ENCODE measurements around the gene GALNTL6.

Gene GALNTL6

DNA sequence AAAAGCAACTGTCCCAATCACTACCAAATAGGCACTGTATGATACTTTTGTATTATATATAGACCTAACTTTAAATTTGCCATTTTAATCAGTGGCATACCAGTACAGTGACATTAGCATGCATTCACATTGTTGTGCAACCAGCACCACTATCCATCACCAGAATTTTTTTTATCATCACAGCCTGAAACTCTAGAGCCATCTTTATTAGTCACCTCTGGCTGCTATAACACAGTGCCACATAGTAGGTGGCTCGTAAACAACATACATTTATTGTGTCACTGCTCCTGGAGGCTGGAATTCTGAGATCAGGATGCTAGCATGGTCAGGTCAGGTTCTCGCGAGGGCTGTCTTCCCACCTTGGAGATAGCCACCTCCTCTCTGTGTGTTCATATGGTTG lies 1167.0 kb downstream of the GALNTL6 start:
- DNase-seq (ENCODE audit: low read depth) = no peak
- no peak overlapping the region for H3K4me3 ChIP-seq (ENCODE audit: control insufficient read depth, low read depth, low read length)
- TF ChIP-seq, protein P1, sequence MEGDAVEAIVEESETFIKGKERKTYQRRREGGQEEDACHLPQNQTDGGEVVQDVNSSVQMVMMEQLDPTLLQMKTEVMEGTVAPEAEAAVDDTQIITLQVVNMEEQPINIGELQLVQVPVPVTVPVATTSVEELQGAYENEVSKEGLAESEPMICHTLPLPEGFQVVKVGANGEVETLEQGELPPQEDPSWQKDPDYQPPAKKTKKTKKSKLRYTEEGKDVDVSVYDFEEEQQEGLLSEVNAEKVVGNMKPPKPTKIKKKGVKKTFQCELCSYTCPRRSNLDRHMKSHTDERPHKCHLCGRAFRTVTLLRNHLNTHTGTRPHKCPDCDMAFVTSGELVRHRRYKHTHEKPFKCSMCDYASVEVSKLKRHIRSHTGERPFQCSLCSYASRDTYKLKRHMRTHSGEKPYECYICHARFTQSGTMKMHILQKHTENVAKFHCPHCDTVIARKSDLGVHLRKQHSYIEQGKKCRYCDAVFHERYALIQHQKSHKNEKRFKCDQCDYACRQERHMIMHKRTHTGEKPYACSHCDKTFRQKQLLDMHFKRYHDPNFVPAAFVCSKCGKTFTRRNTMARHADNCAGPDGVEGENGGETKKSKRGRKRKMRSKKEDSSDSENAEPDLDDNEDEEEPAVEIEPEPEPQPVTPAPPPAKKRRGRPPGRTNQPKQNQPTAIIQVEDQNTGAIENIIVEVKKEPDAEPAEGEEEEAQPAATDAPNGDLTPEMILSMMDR (IDR thresholded peaks at IDR 0.05; ENCODE audit: control insufficient read depth, insufficient read depth, low read depth, low read length, missing control alignments) = no peak

DNA sequence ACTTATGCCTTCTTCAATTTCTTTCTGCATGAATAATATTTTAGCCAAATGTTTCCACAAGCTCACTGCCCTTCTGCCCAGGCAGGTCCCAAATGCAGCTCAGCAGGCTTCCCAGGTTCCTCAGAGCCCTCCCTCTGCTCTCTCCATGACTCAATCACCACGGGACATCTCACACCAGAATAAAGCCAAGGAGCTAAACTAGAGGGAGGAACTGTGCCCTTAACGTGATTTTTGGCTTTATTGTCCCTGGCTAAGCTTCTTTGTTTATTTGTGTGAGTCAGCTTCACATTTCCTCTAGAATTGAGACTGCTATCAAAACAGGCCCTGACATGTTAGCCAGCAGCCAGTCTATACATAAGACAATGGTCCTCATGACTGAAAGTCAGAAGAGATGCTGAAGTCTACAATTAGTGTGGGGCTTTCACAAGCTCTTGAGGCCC lies 1169.0 kb downstream of the GALNTL6 start:
- no peak for DNase-seq (ENCODE audit: low read depth)

DNA sequence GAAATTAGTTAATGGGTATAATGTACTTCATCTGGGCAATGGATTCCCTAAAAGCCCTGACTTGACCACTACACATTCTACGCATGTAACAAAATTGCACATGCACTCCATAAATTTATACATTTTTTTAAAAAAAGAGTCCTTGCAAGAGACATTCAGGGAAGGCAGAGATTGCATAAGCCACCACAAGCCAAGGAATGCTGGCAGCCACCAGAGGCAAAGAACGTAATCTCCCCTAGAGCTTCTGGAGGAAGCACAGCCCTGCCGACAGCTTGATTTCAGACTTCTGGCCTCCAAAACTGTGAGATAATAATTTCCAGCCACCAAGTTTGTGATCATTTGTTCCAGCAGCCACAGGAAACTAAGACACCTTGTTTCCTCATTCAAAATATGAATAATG lies 1169.8 kb downstream of the GALNTL6 start:
- DNase-seq (ENCODE audit: low read depth) = no peak
- no peak overlapping the region for H3K4me3 ChIP-seq (ENCODE audit: control insufficient read depth, low read depth, low read length)
- TF ChIP-seq, protein P1 (IDR thresholded peaks at IDR 0.05; ENCODE audit: control insufficient read depth, insufficient read depth, low read depth, low read length, missing control alignments) = no peak

More for the DNA sequence above, 1169.0 kb downstream of the GALNTL6 start:
- no peak overlapping the region for H3K4me3 ChIP-seq (ENCODE audit: control insufficient read depth, low read depth, low read length)
- TF ChIP-seq, protein P1 (IDR thresholded peaks at IDR 0.05; ENCODE audit: control insufficient read depth, insufficient read depth, low read depth, low read length, missing control alignments) = no peak

DNA sequence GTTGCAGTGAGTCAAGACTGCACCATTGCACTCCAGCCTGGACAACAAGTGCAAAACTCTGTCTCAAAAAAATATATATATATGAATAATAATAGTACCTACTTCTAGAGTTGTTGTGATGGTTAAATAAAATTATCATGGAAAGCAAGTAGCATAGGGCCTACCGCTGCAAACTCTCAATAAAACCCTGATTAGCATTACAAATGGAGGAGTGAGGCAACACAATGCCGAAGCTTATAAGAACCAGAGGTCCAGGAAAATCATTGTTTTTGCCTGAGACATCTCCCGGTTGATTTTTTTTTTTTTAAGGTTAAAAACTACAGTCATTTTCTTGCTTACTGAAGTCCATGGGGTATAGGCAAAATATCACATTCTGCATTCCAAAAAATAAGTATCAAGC lies 1170.4 kb downstream of the GALNTL6 start:
- no peak for DNase-seq (ENCODE audit: low read depth)
- no peak overlapping the region for H3K4me3 ChIP-seq (ENCODE audit: control insufficient read depth, low read depth, low read length)
- TF ChIP-seq, protein P1 (IDR thresholded peaks at IDR 0.05; ENCODE audit: control insufficient read depth, insufficient read depth, low read depth, low read length, missing control alignments) = no peak

DNA sequence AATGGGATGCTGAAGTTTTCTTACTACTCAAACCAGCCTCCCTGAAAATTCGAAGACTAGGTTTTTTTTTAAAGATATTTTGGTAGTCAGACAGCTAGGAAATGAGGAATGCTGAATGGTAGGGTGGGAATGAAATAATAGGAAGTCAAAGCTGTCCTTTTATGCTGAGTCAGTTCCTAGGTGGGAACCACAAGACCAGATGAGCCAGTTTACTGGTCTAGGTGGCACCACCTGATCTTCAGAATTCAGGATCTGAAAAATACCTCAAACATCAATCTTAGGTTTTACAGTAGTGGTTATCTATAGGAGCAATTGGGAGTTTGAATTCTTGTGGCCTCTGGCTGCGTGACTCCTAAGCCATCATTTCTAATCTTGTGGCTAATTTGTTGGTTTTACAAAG lies 1172.3 kb downstream of the GALNTL6 start:
- TF ChIP-seq, protein P1 (IDR thresholded peaks at IDR 0.05; ENCODE audit: control insufficient read depth, insufficient read depth, low read depth, low read length, missing control alignments) = no peak
- H3K4me3 ChIP-seq (ENCODE audit: control insufficient read depth, low read depth, low read length) = no peak overlapping the region
- no peak for DNase-seq (ENCODE audit: low read depth)

DNA sequence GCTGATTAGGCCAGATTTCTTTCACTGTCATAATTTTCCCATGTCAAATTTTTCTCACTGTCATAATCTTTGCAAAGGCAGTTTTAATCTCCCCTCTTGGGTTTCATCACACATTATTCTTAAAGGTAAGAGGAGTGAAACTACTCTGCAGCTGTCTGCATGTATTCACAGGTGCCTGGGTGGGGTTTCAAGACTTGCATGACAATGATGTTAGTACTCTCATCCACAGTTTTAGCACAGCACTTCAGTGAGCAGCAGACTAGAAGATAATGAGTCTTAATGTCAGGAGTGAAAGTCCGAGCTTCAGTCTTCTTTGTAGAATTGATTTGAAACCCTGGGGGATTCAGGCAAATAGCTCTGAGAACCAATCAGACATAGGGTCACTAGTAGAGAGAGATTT lies 1172.9 kb downstream of the GALNTL6 start:
- no peak for DNase-seq (ENCODE audit: low read depth)
- TF ChIP-seq, protein P1 (IDR thresholded peaks at IDR 0.05; ENCODE audit: control insufficient read depth, insufficient read depth, low read depth, low read length, missing control alignments) = no peak
- no peak overlapping the region for H3K4me3 ChIP-seq (ENCODE audit: control insufficient read depth, low read depth, low read length)
